Smooth muscle cell (in vitro differentiated cells): ENCODE data around the gene ANO10. TPM values are rescaled to one million over a fixed set of nuclear protein-coding genes. Genes with fewer than 3 reads are reported as not detected.

Experiments
- DNase-seq: peaks from one replicate; lab custom pipeline; 2025; ENCODE audit not compliant: unreplicated experiment; lab: John Stamatoyannopoulos, UW
- H2AFZ ChIP-seq: fragments of 200-600 bp; sonication (generic); 2 replicates; pipeline ENCODE4 v1.6.0; 2016; ENCODE audit warnings: antibody characterized with exemption, low read depth, mild to moderate bottlenecking
- H3F3A ChIP-seq: fragments of 200-600 bp; sonication (generic); 2 replicates; pipeline ENCODE4 v1.6.0; 2017; ENCODE audit warnings: antibody characterized with exemption, low read depth
- H3K27ac ChIP-seq: fragments of 200-600 bp; sonication (generic); 2 replicates; pipeline ENCODE4 v1.5.1; 2016; ENCODE audit warnings: low read depth, mild to moderate bottlenecking
- H3K27me3 ChIP-seq: fragments of 200-600 bp; sonication (generic); 2 replicates; pipeline ENCODE4 v1.6.1; 2016; ENCODE audit warnings: low read depth, mild to moderate bottlenecking
- H3K36me3 ChIP-seq: fragments of 200-600 bp; sonication (generic); 2 replicates; pipeline ENCODE4 v1.5.1; 2016; ENCODE audit warnings: low read depth
- H3K4me1 ChIP-seq: fragments of 200-600 bp; sonication (generic); 2 replicates; pipeline ENCODE4 v1.5.1; 2016; ENCODE audit warnings: low read depth
- H3K4me2 ChIP-seq: fragments of 200-600 bp; sonication (generic); 2 replicates; pipeline ENCODE4 v1.6.0; 2016; ENCODE audit warnings: mild to moderate bottlenecking
- H3K4me3 ChIP-seq: fragments of 200-600 bp; sonication (generic); 2 replicates; pipeline ENCODE4 v1.5.1; 2016; ENCODE audit warnings: mild to moderate bottlenecking
- H3K79me2 ChIP-seq: fragments of 200-600 bp; sonication (generic); 2 replicates; pipeline ENCODE4 v1.6.0; 2016; ENCODE audit warnings: low read depth, mild to moderate bottlenecking
- H3K9ac ChIP-seq: fragments of 200-600 bp; sonication (generic); 2 replicates; pipeline ENCODE4 v1.6.0; 2016; ENCODE audit warnings: low read depth
- H3K9me3 ChIP-seq: fragments of 200-600 bp; sonication (generic); replicated peaks from 2 replicates; pipeline ENCODE4 v1.5.1; 2016; ENCODE audit warnings: low read depth
- H4K20me1 ChIP-seq: fragments of 200-600 bp; sonication (generic); 2 replicates; pipeline ENCODE4 v1.6.0; 2016; ENCODE audit warnings: low read depth
- WGBS: methylation state at CpG from one replicate; pipeline ENCODE4 v1.1.7; 2016; ENCODE audit warnings: low lambda C conversion rate; 5-methylcytosine and 5-hydroxymethylcytosine counted together
- polyA plus RNA-seq: library from polyadenylated mRNA; unstranded; fragments of >200 nt; fragmentation: Nextera tagmentation; extraction: Ambion mirVana; gene quantifications from 2 replicates; pipeline ENCODE4 v1.2.1, GENCODE V29; 2016
- total RNA-seq: library from RNA; depleted of rRNA; stranded (reverse); fragments of >200 nt; gene quantifications from 2 replicates; pipeline ENCODE4 v1.2.3, GENCODE V29; 2014
- TF ChIP-seq, protein P1 (sequence below): fragments of 200-600 bp; sonication (generic); IDR thresholded peaks from 2 replicates; pipeline ENCODE4 v1.5.1; 2017; ENCODE audit warnings: borderline replicate concordance, mild to moderate bottlenecking, antibody characterized with exemption; ENCODE audit not compliant: insufficient read depth, poor library complexity, severe bottlenecking

The ANO10 gene
- total and polyA plus RNA-seq, 2 experiments from 2014 or later = 19.2 to 25.3 TPM

DNA sequence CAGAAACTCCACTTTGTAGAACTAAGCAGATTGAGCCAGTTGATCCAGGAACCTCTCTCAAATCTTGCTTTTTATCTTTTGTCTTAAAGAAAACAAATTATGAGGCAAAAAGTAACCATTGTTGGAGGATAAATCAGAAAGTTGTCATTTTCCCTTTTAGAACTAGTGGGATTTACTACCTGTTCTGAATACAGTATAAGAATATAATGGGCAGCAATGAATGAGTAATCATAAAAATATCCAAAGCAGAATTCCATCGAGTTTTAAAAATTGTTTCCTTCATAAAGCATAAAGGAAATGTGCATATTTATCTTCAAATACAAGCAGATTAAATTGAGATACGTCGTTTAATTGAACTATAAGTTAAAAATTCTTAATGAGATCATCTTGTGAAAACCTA, 15.9 kb upstream of the ANO10 start:
- H3K36me3 ChIP-seq = no peaks in the 10 kb centered on the region
- H3K9me3 ChIP-seq = no peaks in the 10 kb centered on the region
- WGBS = 94% methylated on average over 3 of the region's 3 CpGs
- H2AFZ ChIP-seq = no peak overlapping the region
- TF ChIP-seq, protein P1, sequence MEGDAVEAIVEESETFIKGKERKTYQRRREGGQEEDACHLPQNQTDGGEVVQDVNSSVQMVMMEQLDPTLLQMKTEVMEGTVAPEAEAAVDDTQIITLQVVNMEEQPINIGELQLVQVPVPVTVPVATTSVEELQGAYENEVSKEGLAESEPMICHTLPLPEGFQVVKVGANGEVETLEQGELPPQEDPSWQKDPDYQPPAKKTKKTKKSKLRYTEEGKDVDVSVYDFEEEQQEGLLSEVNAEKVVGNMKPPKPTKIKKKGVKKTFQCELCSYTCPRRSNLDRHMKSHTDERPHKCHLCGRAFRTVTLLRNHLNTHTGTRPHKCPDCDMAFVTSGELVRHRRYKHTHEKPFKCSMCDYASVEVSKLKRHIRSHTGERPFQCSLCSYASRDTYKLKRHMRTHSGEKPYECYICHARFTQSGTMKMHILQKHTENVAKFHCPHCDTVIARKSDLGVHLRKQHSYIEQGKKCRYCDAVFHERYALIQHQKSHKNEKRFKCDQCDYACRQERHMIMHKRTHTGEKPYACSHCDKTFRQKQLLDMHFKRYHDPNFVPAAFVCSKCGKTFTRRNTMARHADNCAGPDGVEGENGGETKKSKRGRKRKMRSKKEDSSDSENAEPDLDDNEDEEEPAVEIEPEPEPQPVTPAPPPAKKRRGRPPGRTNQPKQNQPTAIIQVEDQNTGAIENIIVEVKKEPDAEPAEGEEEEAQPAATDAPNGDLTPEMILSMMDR = no peak
- no peaks in the 10 kb centered on the region for H4K20me1 ChIP-seq
- no peak overlapping the region for H3K9ac ChIP-seq
- no peaks in the 10 kb centered on the region for H3K27me3 ChIP-seq
- no peaks in the 10 kb centered on the region for H3F3A ChIP-seq
- no peak overlapping the region for H3K27ac ChIP-seq
- H3K4me2 ChIP-seq = no peak overlapping the region
- DNase-seq = no peak
- H3K4me1 ChIP-seq = no peaks in the 10 kb centered on the region
- no peak overlapping the region for H3K4me3 ChIP-seq
- H3K79me2 ChIP-seq = no peaks in the 10 kb centered on the region

DNA sequence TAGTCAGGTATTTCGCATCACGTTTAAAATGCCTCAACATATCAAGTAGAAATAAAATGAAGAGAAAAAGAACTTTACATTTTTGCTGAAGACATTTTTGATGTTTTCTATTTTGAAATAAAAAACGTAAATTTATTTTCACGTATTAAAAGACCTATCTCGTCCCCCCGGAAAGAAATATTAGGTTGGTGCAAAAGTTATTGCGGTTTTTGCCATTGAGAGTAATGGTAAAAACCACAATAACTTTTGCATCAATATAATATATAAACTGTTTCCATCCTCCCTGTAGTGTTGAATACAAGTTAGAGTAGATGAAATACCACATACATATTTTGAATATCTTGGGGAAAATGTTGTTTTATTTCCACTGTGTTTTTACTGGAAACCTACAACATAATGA, 11.2 kb upstream of the ANO10 start:
- Histone ChIP-seq H3K4me2 (no peak overlapping the region), H3F3A (no peaks in the 10 kb centered on the region), H3K4me3 (no peak overlapping the region), H4K20me1 (no peaks in the 10 kb centered on the region), H3K4me1 (no peaks in the 10 kb centered on the region), H3K79me2 (no peaks in the 10 kb centered on the region), H3K9ac (no peak overlapping the region), H3K27me3 (no peaks in the 10 kb centered on the region), H3K36me3 (no peaks in the 10 kb centered on the region), H2AFZ (no peak overlapping the region), H3K27ac (no peak overlapping the region), H3K9me3 (no peaks in the 10 kb centered on the region)
- TF ChIP-seq, protein P1 = no peak
- 79% methylated on average over 7 of the region's 7 CpGs for WGBS
- no peak for DNase-seq

DNA sequence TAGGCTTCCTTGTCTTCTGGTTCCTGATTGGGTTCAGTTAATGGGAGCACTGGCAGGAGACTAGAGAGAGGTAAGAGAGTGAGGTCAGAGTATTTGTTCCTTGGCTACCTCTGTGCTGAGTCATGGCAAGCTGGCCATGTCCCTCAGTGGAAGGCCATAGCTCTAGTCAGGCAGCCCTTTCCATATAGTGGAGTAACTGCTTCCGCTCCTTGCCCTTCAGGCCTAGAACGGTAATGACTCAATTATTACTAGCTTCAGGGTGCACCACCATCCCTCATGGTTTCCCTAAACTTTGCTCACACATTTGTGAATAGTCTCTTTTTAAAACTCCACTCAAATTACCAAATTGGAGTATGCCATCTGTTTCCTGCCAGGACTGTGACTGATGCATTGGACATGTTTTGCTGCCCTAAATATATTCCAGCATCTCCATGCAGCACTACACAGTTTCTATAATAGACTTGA, 10.5 kb upstream of the ANO10 start:
- DNase-seq = no peak
- H3K79me2 ChIP-seq = no peaks in the 10 kb centered on the region
- no peaks in the 10 kb centered on the region for H3K27me3 ChIP-seq
- no peak overlapping the region for H3K4me3 ChIP-seq
- H3K4me1 ChIP-seq = no peaks in the 10 kb centered on the region
- 70% methylated on average over 2 of the region's 2 CpGs for WGBS
- no peak overlapping the region for H3K4me2 ChIP-seq
- H4K20me1 ChIP-seq = no peaks in the 10 kb centered on the region
- H3K27ac ChIP-seq = no peak overlapping the region
- no peaks in the 10 kb centered on the region for H3F3A ChIP-seq
- H3K36me3 ChIP-seq = no peaks in the 10 kb centered on the region
- TF ChIP-seq, protein P1 = no peak
- no peak overlapping the region for H3K9ac ChIP-seq
- no peak overlapping the region for H2AFZ ChIP-seq
- H3K9me3 ChIP-seq = no peaks in the 10 kb centered on the region

DNA sequence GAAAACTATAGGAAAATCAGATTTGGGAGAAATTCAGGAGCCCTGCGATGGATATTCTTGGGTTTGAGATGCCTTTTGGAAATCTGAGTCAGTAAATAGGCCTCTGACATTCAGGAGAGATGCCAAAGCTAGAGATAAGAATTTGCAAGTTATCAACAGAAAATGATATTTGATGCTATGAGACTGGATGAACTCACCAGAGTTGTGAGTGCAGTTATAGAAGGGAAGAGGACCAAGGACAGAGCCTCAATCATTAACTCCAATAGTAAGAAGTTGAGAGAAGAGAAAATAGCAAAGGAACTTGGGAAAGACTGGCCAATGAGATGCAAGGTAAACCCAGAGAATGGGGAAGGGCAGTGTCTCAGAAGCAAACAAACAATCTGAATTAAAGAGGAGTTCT, 7.9 kb upstream of the ANO10 start:
- H3K27ac ChIP-seq = no peak overlapping the region
- no peaks in the 10 kb centered on the region for H3K27me3 ChIP-seq
- H4K20me1 ChIP-seq = no peaks in the 10 kb centered on the region
- no peaks in the 10 kb centered on the region for H3F3A ChIP-seq
- H3K9ac ChIP-seq = no peak overlapping the region
- no peaks in the 10 kb centered on the region for H3K36me3 ChIP-seq
- no peak overlapping the region for H2AFZ ChIP-seq
- H3K79me2 ChIP-seq = no peaks in the 10 kb centered on the region
- 100% methylated on average over 1 of the region's 1 CpG for whole genome bisulfite sequencing
- no peaks in the 10 kb centered on the region for H3K9me3 ChIP-seq
- DNase-seq = no peak
- TF ChIP-seq, protein P1 = no peak
- no peak overlapping the region for H3K4me3 ChIP-seq
- H3K4me2 ChIP-seq = no peak overlapping the region
- H3K4me1 ChIP-seq = no peaks in the 10 kb centered on the region
